ENCODE measurements around the gene MAPK8. TPM values are rescaled to one million over a fixed set of nuclear protein-coding genes. Genes with fewer than 3 reads are reported as not detected.
A peak's percentile ranks its signal among the peaks of the same experiment; 100 is the strongest.

The MAPK8 gene
- total and polyA plus RNA-seq, 9 of the 15 experiments (the other 6 are each of a cell fraction or from before 2014, with no cell fraction given): 6.4 to 159 (median 71.0) TPM

DNA sequence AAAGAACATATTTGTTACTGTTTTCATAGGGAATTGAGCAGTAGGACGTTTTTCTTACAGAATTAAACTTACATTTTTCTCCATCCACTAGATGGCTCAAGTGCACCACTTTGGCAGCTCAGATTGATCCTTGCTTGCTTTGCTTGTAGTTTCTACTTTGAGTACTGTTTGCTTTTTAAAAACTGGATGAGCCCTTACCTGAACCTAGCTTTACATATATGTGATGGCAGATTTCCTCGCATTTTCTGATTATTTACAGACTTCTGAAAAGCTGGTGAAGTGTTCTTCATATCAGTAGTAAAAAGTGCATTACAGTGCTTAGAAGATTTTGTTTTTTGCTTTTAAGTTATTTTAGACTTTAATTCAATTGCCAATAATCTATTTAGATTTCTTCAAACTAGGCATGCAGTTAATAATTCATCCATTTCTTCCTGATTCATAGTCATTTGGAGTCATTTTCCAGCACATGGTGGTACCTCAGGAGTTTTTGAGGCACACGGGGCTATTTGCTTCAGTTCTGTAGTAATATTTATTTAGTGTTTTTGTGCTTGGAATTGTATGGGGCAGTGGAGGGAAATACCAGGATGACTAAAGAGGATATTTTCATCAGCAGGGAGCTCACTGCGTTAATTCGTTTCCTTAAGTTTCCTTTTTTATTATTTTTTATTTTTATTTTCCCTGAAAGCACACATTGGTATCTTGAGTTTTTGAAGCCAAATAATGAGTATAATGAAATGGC, 57.3 kb downstream of the MAPK8 start (continued):
- TF ChIP-seq, protein P1, sequence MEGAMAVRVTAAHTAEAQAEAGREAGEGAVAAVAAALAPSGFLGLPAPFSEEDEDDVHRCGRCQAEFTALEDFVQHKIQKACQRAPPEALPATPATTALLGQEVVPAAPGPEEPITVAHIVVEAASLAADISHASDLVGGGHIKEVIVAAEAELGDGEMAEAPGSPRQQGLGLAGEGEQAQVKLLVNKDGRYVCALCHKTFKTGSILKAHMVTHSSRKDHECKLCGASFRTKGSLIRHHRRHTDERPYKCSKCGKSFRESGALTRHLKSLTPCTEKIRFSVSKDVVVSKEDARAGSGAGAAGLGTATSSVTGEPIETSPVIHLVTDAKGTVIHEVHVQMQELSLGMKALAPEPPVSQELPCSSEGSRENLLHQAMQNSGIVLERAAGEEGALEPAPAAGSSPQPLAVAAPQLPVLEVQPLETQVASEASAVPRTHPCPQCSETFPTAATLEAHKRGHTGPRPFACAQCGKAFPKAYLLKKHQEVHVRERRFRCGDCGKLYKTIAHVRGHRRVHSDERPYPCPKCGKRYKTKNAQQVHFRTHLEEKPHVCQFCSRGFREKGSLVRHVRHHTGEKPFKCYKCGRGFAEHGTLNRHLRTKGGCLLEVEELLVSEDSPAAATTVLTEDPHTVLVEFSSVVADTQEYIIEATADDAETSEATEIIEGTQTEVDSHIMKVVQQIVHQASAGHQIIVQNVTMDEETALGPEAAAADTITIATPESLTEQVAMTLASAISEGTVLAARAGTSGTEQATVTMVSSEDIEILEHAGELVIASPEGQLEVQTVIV (CRISPR knock-in tag; IDR thresholded peaks at IDR 0.05; ENCODE audit: borderline replicate concordance): no peak
- TF ChIP-seq CEBPG (CRISPR knock-in tag; IDR thresholded peaks at IDR 0.05) (no peak), CEBPG (tag; conservative IDR thresholded peaks at IDR 0.05 in 1 of 2, IDR thresholded peaks at IDR 0.05 in 1 of 2) (no peak), RFX7 (CRISPR knock-in tag; IDR thresholded peaks at IDR 0.05) (no peak), FOXJ3 (CRISPR knock-in tag; IDR thresholded peaks at IDR 0.05) (no peak), TBL1XR1 (IDR thresholded peaks at IDR 0.05; ENCODE audit: low read length in 2 of 2) (0 out of 4 replicates have a peak, but pooled peaks of 1 of the 2 experiments have one; percentile 37), SMARCA5 (IDR thresholded peaks at IDR 0.05) (no peak), C11orf30 (IDR thresholded peaks at IDR 0.05; ENCODE audit: low read depth) (no peak), NFIC (IDR thresholded peaks at IDR 0.05) (peak; percentile 30; the same call in 1 of the 2 replicates), PHF21A (IDR thresholded peaks at IDR 0.05; ENCODE audit: borderline replicate concordance, low read depth) (no peak), WHSC1 (IDR thresholded peaks at IDR 0.05; ENCODE audit: low read length) (no peak), ZC3H8 (IDR thresholded peaks at IDR 0.05) (no peak), TEAD4 (IDR thresholded peaks at IDR 0.05; ENCODE audit: low read length) (peak; percentile 33; the same call in 1 of the 2 replicates), TEAD4 (CRISPR knock-in tag; IDR thresholded peaks at IDR 0.05; ENCODE audit: borderline replicate concordance) (no peak), ARNT (IDR thresholded peaks at IDR 0.05) (peak in 1 of 2 experiments; percentile 73; a peak in 2 of 4 replicates)
- TF ChIP-seq, protein P2, sequence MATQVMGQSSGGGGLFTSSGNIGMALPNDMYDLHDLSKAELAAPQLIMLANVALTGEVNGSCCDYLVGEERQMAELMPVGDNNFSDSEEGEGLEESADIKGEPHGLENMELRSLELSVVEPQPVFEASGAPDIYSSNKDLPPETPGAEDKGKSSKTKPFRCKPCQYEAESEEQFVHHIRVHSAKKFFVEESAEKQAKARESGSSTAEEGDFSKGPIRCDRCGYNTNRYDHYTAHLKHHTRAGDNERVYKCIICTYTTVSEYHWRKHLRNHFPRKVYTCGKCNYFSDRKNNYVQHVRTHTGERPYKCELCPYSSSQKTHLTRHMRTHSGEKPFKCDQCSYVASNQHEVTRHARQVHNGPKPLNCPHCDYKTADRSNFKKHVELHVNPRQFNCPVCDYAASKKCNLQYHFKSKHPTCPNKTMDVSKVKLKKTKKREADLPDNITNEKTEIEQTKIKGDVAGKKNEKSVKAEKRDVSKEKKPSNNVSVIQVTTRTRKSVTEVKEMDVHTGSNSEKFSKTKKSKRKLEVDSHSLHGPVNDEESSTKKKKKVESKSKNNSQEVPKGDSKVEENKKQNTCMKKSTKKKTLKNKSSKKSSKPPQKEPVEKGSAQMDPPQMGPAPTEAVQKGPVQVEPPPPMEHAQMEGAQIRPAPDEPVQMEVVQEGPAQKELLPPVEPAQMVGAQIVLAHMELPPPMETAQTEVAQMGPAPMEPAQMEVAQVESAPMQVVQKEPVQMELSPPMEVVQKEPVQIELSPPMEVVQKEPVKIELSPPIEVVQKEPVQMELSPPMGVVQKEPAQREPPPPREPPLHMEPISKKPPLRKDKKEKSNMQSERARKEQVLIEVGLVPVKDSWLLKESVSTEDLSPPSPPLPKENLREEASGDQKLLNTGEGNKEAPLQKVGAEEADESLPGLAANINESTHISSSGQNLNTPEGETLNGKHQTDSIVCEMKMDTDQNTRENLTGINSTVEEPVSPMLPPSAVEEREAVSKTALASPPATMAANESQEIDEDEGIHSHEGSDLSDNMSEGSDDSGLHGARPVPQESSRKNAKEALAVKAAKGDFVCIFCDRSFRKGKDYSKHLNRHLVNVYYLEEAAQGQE (IDR thresholded peaks at IDR 0.05; ENCODE audit: borderline replicate concordance): peak; percentile 94
- TF ChIP-seq, protein P2 (CRISPR knock-in tag; IDR thresholded peaks at IDR 0.05; ENCODE audit: low read depth): no peak

Data from K562 (cell line).